GM18508 (cell line): Measurements from ENCODE around the gene SLC22A5.
"Not testable (repeated sequence)": the region's sequence is repeated elsewhere in the genome, so short reads cannot be mapped to it uniquely, and the experiment has no call there.

ENCODE experiments used
- ATAC-seq: cut with Tn5 transposase; IDR thresholded peaks from one replicate; pipeline ENCODE4 v1.9.1; 2021; ENCODE audit warnings: moderate number of reproducible peaks; ENCODE audit not compliant: insufficient read depth, unreplicated experiment

SLC22A5 gene

DNA sequence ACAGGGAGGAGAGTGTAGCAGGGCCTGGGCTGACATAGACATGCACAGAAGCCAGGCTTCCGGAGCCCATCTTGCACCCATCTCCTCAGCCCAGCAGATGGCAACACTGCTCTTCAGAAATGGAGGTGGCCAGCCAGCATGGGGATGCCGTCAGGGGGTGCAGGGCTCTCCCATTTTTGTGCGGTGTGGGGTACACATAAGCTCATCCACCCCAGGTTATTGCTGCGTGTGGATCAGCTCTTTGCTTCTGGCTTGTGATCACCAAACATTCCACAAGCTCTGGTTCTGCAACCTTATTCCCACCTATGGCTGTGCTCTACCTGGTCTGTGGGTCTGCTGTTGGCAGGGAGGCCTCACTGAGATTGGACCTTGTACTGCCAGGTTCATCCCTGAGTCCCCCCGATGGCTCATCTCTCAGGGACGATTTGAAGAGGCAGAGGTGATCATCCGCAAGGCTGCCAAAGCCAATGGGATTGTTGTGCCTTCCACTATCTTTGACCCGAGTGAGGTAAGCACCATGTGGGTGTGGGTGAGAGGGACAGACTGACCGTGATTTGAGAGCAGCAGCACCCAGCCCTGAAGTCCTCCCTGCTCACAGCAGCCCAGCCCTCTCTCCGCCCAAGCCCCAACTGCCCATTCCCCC lies 17.3 kb downstream of the SLC22A5 start:
- ATAC-seq: no peak

DNA sequence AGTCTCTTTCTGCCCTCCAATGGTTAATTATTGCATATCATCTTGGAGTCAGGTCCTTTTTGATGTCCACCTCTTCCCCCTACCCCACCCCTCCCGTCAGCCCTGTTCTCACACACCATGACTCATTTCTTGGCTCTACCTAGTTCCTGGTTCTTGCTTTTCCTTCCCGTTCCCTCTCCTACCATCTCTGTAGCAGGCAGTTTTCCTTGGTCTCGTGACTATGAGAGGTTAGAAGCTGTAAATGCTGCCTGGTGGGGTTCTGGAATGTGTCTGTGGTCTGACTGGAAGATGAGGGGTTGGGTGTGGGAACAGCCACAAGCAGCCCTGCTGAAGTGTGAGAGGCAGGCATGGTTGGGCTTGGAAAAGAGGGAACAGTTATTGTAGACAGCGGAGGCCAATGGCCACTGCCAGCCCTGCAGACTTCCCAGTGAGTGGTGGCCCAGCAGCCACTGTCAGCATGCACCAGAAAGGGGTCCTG lies 18.2 kb downstream of the SLC22A5 start:
- ATAC-seq: no peak

DNA sequence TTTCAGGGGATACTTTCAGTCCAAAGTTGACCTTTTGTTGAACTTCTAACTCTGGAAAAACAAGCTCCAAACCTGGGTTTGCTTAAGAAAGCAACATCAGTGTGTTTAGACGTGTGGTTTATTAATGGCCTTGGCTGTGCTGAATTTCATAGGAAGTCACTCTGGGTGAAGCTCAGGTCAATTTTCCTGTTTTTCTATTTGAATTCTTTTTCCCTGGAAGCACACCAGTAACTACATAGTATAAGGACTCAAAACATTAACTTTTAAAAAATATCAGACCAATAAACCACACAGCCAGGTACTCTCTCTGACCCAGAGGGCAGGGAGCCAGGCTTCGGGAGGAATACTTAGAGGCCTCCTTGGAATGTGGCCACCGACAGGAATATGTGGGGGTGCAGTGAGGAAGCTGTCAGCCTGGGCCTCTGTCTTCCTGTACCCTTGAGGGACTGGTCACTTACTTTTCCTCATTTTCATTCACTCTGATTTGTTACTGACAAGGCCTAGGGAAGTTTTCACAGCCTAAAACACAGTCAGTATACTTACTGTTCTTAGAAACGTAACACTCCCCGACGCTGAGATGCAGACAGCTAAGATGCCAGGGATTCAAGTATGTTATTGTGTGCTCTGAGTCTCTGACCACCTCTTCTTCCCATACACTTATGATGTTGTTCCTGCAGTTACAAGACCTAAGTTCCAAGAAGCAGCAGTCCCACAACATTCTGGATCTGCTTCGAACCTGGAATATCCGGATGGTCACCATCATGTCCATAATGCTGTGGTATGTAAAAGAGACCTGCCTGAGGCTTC lies 18.9 kb downstream of the SLC22A5 start:
- ATAC-seq: no peak

DNA sequence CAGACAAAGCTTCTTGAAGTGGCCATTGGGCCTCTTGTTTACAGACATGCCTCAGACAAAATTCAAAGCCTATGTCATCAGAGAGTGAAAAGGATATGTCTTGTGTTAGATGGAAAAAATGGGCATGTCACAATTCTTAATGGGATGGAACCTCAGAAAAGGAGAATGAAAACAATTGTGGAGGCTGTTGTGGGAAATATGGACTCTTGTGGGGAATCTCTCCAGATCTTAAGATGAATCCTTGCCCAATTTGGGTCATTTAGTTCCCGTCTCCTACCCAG lies 19.5 kb downstream of the SLC22A5 start:
- ATAC-seq: no peak

DNA sequence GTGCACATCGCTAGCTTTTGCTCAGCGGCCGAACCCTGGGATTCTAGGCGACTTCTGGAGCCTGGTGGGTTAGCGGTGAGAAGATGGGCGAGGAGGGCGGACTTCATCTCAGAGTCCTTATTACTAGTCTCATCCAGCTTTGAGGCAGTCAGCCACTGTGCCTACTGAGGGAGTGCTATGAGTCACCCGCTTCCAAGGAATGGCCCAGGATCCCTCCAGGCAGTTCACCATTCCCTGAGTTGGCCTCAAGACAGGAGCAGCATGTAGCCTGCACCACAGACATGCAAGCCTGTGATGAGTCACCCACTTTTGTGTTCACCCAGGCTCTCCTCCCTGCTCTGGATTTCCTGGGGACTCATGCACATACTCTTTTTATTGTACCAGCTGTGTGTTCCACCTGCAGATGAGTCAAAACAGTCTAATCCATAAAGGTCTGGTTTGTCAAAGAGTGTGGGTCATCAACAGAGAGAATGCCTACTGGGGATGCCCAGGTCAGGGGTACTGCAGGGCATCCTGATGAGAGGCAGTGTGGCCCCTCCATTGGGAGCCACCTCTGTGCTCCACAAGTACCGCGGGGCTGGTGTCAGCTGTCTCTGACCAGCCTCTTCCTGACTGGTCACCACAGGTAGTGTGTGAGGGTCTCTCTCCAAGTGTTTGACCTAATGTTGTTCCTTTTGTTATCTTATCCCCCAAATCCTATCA lies 20.2 kb downstream of the SLC22A5 start:
- no peak for ATAC-seq

DNA sequence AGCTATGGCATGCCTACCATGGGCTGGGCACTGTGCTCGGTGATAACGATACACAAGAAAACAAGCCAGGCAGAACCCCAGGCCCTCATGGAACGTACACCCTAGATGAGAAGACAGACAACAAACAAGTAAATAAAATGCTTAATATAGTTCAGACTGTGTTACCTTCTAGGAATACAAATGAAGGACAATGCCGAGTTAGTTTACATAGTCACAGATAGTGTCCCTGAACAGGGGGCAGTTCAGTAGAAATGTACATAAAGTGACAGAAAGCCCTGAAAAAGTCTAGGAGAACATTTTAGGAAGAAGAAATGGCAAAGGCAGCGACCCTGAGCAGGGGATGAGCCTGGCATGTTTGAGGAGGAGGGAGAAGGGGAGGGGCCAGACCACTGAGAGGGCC lies 21.7 kb downstream of the SLC22A5 start:
- ATAC-seq: no peak

DNA sequence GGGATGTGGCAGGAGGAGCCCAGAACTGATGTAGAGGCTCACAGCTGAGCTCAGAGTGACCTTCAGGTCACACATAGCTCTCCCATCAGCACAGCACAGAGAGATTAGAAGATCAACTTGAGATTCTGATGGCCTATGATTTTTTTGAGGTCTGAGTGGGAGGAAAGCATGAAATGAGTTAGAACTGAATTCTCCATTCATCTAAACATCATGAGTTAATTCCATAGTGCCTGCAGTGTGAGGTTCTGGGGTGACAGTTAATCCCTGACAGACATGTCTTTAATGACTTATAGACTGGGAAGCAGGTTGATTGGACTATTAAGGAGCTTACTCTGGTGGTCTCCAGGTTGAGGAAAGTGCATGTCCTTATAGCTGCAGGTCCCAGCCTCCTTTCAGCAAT lies 22.4 kb downstream of the SLC22A5 start:
- no peak for ATAC-seq

DNA sequence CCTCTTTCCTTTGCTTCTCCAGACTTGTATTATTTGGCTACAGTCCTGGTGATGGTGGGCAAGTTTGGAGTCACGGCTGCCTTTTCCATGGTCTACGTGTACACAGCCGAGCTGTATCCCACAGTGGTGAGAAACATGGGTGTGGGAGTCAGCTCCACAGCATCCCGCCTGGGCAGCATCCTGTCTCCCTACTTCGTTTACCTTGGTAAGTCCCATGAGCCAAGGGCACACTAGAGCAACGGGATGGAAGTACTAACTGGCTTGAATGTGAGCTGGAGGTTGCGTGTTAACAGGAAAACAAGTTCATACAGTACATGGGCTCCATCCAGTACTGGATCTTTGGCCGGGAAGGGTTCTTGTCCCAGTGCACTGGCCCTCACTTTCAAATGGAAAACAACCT lies 22.9 kb downstream of the SLC22A5 start:
- no peak for ATAC-seq

DNA sequence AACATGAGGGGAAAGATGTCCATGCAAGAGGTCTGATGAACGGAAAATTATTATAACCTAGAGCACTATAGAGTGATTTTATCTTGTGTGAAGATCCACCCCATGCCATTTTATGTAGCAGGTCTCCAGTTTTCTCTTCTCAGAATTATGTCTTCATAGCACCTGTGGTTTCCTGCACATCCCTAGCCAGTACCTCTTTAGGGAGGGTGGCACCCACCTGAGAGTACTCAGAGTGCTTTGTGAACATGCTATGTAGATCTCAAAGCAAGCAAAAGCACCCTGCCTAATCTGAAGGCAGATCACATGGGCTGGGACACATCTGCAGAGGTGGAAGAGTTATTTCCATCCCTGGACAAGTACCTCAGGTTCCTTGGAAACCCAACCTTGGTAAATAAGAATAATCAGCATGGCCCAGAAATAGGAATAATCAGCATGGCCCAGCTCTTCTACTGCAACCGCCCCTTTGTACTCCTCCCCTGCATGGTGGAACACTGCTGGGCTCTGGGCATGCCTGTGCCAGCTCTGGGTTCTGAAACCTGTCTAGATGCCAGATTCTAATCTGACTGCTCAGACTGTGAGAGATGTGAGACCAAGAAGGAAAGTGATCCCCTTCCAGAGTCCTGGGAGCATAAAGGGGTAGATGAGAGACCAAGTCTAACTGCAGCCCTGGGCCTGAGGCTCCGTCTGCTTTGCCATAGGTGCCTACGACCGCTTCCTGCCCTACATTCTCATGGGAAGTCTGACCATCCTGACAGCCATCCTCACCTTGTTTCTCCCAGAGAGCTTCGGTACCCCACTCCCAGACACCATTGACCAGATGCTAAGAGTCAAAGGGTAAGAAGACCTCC lies 23.7 kb downstream of the SLC22A5 start:
- ATAC-seq: no peak

DNA sequence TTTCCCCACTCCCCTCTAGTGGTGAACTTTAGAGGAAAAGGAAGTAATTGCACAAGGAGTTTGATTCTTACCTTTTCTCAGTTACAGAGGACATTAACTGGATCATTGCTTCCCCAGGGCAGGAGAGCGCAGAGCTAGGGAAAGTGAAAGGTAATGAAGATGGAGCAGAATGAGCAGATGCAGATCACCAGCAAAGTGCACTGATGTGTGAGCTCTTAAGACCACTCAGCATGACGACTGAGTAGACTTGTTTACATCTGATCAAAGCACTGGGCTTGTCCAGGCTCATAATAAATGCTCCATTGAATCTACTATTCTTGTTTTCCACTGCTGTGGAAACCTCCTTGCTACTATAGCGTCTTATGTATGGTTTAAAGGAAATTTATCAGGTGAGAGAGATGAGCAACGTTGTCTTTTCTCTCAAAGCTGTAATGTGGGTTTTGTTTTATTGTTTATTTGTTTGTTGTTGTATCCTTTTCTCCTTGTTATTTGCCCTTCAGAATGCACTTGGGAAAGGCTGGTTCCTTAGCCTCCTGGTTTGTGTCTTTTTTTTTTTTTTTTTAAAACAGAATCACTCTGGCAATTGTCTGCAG lies 25.3 kb downstream of the SLC22A5 start:
- ATAC-seq: no peak

DNA sequence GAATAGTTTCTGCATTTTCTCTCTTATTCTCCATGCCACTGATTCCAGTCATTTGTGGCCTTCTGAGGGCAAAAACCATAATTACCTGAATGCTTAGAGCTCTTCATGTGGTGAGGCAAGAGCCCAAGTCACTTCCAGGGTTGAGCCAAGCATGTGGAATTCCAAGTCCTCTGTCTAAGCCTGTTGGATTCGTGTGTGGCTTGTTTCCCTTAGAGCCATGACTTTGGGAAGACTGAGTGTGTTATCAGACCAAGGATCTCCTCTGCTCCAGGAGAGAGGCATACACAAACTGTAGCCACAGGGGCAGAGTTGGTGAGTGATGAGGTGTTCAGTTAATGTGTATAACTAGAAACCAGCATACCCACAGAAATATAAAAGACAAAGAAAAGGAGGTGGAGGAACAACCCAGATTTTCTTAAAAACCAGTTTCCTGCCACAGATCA lies 27.1 kb downstream of the SLC22A5 start:
- ATAC-seq: no peak

DNA sequence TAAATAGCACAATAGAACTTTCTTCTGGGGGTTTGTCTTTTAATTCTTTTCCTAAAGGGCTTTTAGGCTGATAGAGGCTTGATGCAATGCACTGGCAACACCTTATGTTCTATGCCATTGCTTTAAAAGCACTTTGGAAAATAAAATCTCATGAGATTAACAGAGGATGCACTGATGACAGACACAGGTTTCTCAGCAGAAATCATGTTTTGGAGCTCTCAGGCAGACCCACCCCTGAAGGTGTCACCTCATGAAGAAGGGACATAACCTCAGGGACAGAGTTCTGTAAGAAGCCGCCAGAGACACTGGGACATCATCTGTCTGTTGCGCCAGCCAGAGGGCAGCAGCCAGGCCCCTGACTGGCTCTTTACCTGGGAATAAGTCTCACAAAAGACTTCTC lies 27.7 kb downstream of the SLC22A5 start:
- no peak for ATAC-seq

DNA sequence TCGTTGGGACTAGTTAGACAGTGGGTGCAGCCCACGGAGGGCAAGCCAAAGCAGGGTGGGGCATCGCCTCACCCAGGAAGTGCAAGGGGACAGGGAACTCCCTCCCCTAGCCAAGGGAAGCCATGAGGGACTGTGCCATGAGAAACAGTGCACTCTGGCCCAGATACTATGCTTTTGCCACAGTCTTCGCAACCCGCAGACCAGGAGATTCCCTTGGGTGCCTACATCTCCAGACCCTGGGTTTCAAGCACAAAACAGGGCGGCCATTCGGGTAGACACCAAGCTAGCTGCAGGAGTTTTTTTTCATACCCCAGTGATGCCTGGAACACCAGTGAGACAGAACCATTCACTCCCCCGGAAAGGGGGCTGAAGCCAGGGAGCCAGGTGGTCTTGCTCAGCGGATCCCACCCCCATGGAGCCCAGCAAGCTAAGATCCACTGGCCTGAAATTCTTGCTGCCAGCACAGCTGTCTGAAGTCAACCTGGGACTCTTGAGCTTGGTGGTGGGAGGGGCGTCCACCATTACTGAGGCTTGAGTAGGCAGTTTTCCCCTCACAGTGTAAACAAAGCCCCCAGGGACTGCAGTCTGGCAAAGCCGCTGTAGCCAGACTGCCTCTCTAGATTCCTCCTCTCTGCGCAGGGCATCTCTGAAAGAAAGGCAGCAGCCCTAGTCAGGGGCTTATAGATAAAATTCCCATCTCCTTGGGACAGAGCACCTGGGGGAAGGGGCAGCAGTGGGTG lies 28.6 kb downstream of the SLC22A5 start:
- ATAC-seq: not testable (repeated sequence)

DNA sequence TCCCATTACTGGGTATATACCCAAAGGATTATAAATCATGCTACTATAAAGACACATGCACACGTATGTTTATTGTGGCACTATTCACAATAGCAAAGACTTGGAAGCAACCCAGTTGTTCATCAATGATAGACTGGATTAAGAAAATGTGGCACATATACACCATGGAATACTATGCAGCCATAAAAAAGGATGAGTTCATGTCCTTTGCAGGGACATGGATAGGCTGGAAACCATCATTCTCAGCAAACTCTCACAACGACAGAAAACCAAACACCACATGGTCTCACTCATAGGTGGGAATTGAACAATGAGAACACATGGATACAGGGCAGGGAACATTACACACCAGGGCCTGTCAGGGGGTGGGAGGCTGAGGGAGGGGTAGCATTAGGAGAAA lies 34.5 kb downstream of the SLC22A5 start:
- ATAC-seq: not testable (repeated sequence)

DNA sequence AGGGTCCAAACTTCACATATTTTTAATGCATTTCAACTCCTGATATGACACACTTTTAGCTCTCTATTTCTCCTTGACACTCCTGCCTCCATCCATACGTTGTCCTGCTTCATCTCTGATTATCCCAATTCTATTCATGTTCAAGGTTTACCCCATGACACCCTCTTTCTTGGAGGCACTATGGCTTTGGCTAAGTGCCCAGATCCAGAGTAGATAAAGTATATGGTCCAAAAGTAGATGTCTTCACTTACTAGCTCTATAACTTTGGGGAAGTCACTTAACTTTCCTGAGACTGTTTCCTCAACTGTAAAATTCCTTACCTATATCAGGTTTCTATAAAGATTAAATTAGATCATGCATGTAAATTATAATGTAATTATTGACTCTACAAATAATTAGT lies 36.1 kb downstream of the SLC22A5 start:
- ATAC-seq: no peak

DNA sequence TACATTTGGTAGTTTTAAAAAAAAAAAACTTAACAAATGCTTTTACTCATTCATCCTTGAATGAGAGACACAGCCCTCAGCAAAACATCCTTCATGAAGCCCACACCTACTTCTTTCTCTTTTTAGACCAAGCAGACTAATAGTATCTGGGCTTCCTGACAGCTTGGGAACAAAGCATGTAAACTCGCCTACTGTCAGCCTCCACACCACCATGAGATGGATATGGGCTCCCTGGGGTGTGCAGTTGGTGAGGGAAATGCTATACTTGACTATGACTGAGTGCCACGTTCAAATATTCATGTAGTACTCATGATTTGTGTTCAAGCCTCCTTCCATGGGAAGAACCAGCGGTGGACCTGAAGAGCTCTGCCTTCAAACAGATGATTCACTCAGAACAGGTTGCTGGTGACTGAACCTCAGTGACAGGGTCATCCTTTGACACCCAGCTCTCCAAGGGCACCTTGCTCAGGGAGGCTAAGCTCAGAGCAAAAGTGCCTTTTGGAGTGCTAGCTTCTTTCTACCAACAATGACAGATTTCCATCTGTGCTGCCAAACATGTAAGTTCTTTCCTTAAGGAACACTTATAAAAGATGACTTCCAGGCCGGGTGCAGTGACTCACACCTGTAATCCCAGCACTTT lies 36.8 kb downstream of the SLC22A5 start:
- ATAC-seq: no peak

DNA sequence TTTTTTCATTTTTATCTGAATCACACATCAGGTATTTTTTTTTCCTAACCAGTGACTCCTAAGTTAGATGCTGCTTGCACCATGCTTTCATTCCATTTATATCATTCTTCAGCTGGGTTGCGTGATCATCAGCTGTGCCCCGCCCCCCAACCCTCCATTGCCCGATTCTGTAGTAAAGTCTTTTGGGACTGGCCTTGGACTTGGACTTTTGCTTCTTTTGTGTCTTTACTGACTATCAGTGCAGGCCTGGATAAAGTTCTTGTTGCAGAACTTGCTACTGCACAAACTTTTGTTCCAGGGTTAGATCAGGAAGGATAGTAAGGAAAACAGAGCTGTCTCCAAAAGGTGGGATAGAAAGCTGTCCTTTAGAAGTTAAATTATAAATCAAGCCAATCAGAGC lies 38.5 kb downstream of the SLC22A5 start:
- ATAC-seq: no peak

DNA sequence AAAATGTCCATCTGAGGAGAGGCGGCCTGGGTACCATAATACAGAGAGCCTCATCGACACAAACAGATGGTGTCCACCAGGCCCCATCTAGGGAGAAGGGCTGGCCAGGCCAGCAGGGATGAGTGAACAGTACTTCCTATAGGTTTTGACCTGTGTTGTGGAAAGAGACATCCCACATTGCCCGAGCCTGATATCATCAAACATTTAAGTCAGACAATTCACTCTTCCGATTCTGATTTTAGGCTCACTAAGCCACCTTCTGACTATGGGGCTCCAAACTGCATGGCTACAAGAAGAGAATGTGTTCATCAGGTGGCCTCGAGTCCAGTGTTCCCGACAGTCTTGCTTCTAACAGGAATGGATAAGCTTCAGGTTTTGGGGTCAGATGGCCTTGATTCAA lies 38.9 kb downstream of the SLC22A5 start:
- ATAC-seq: no peak

DNA sequence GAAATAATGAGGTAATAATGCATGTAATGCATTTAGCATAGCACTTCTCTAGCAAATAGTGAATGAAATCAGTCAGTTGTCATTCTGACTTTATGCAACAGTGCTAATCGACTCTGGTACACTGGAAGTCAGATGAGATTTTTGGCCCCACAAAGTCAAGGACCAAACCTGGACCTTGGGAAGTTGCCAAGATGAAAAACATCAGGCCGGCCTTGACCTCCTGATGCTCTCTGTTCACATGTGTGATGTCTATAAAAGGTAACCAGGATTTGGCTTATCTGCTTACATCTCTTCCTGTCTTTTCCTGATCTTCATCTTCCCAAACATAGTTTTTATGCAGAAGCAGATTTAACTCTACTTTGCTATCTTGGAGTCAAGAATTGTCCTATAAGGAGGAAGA lies 39.5 kb downstream of the SLC22A5 start:
- ATAC-seq: no peak
